ENCODE results near the gene ECEL1. TPM values are rescaled to one million over a fixed set of nuclear protein-coding genes. Genes with fewer than 3 reads are reported as not detected.
A peak's percentile ranks its signal among the peaks of the same experiment; 100 is the strongest.
"Not testable (repeated sequence)": the region's sequence is repeated elsewhere in the genome, so short reads cannot be mapped to it uniquely, and the experiment has no call there.

Gene ECEL1
- total RNA-seq, 4 donors from 2014 or later = 1.9 to 10.8 TPM; not detected in 2

- TF ChIP-seq POLR2A (IDR thresholded peaks at IDR 0.05) = no peak
- TF ChIP-seq, protein P1, sequence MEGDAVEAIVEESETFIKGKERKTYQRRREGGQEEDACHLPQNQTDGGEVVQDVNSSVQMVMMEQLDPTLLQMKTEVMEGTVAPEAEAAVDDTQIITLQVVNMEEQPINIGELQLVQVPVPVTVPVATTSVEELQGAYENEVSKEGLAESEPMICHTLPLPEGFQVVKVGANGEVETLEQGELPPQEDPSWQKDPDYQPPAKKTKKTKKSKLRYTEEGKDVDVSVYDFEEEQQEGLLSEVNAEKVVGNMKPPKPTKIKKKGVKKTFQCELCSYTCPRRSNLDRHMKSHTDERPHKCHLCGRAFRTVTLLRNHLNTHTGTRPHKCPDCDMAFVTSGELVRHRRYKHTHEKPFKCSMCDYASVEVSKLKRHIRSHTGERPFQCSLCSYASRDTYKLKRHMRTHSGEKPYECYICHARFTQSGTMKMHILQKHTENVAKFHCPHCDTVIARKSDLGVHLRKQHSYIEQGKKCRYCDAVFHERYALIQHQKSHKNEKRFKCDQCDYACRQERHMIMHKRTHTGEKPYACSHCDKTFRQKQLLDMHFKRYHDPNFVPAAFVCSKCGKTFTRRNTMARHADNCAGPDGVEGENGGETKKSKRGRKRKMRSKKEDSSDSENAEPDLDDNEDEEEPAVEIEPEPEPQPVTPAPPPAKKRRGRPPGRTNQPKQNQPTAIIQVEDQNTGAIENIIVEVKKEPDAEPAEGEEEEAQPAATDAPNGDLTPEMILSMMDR (IDR thresholded peaks at IDR 0.05) = no peak
- H3K27me3 ChIP-seq = no peaks in the 10 kb centered on the region
- DNase-seq = no peak
- intact Hi-C loops (cut with DNase I; ENCODE audit: low total_unique reads) = no loop called here
- no peaks in the 10 kb centered on the region for H3K4me1 ChIP-seq
- H3K4me3 ChIP-seq = no peak overlapping the region
- no peaks in the 10 kb centered on the region for H3K9me3 ChIP-seq
- no peaks in the 10 kb centered on the region for H3K36me3 ChIP-seq
- no peak overlapping the region for H3K27ac ChIP-seq
Observed at GRCh38 chr2:232447091-232447620, 40.5 kb downstream of the ECEL1 start.

GRCh38 chr2:232446266-232446777, 41.3 kb downstream of the ECEL1 start:
- H3K4me1 ChIP-seq, H3K9me3 ChIP-seq: not testable (repeated sequence)

GRCh38 chr2:232445149-232445885, 42.3 kb downstream of the ECEL1 start:
- H3K4me1 ChIP-seq; H3K36me3 ChIP-seq; H3K27ac ChIP-seq; H3K27me3 ChIP-seq; H3K9me3 ChIP-seq; H3K4me3 ChIP-seq; intact Hi-C loops (cut with DNase I; ENCODE audit: low total_unique reads); DNase-seq: not testable (repeated sequence)

More at GRCh38 chr2:232446266-232446777, 41.3 kb downstream of the ECEL1 start:
- intact Hi-C loops (cut with DNase I; ENCODE audit: low total_unique reads); H3K36me3 ChIP-seq; DNase-seq; H3K4me3 ChIP-seq; H3K27ac ChIP-seq; H3K27me3 ChIP-seq: not testable (repeated sequence)

DNA sequence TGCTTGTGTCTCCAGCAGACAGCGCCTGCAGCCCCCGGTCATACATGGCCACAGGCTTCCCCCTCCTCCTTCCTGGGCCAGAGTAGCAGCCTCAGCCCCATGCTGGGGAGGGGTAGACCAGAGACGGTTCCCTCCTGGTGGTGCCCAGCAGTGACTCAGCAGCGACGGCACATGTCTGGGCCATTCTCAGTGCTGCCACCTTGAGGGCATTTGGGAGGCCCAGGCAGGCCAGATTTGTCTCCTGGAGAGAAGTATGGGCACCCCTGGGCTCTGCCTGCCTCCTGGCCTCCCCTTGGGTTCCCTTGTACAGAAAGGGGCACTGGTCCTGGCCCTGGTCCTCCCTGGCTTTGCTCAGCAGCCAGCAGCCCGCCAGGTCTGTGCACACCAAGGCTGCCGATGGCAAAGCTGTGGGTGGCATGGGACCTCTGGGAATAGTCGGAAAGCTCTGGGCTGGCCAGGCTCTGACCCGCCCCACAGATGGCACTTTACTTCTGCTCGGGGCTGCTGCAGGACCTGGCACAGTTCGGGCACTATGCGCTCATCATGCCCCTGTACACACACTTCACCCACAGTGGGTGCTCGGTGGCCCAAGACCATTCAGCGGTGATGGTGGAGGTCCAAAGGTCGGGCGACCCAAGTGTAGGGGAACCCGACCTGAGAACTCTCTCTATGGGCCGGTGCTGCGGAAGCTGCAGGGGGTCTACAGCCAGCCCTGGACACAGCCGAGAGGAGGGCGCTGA, 43.1 kb downstream of the ECEL1 start:
- intact Hi-C loops (cut with DNase I; ENCODE audit: low total_unique reads) = no loop called here
- H3K27ac ChIP-seq = no peak overlapping the region
- no peaks in the 10 kb centered on the region for H3K9me3 ChIP-seq
- no peaks in the 10 kb centered on the region for H3K27me3 ChIP-seq
- no peaks in the 10 kb centered on the region for H3K4me1 ChIP-seq
- TF ChIP-seq, protein P1 (IDR thresholded peaks at IDR 0.05) = peak in 1 of 4 experiments; percentile 10
- no peak for TF ChIP-seq POLR2A (IDR thresholded peaks at IDR 0.05)
- H3K4me3 ChIP-seq = no peak overlapping the region
- H3K36me3 ChIP-seq = no peaks in the 10 kb centered on the region
- no peak for DNase-seq

- H3K27ac ChIP-seq; DNase-seq; intact Hi-C loops (cut with DNase I; ENCODE audit: low total_unique reads); H3K27me3 ChIP-seq; H3K9me3 ChIP-seq; H3K4me1 ChIP-seq; H3K4me3 ChIP-seq; H3K36me3 ChIP-seq: not testable (repeated sequence)
Observed at GRCh38 chr2:232443669-232444408, 43.8 kb downstream of the ECEL1 start.

DNA sequence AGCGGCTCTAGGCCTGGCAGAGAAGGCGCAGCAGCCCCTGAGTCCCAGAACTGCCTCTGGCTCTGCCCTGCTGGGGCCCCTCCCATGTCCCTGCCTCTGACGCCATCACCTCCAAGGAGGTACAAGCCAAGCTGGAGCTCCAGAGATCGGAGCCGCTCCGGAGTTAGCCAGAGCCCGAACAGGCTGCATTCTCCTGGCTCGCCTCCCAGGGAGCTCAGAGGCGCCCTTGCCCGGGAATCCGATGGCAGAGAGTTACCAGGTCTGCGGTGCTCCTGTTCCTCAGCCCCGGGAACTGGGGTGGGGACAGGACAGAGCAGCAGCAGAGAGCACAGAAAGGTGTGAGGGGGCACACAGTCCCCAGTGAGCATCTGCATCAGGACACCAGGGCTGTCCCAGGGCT, 44.6 kb downstream of the ECEL1 start:
- H3K4me1 ChIP-seq; H3K9me3 ChIP-seq; intact Hi-C loops (cut with DNase I; ENCODE audit: low total_unique reads); H3K27ac ChIP-seq; H3K27me3 ChIP-seq; H3K4me3 ChIP-seq; DNase-seq; H3K36me3 ChIP-seq: not testable (repeated sequence)

GRCh38 chr2:232442431-232442830, 45.2 kb downstream of the ECEL1 start:
- DNase-seq = not testable (repeated sequence)

DNA sequence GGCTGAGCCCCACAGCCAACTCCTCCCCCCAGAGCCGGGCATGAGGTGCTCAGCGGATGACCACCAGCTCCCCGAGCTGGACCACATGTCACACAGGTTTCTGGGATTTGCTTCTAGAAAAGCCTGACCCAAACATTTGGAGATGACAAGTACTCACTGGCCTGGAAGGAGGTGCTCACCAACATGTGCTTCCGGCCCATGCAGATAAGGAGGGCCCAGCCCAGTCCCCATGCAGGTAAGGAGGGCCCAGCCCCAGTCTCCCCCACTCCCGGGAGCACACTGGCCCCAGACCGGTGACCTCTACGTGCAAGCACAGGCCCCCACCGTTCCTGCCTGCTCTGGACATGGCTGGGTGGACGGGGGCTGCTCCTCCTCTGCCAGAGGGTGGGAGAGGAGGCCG, 45.7 kb downstream of the ECEL1 start:
- H3K27me3 ChIP-seq; DNase-seq; intact Hi-C loops (cut with DNase I; ENCODE audit: low total_unique reads); H3K27ac ChIP-seq; H3K9me3 ChIP-seq; H3K36me3 ChIP-seq; H3K4me1 ChIP-seq; H3K4me3 ChIP-seq: not testable (repeated sequence)

More at GRCh38 chr2:232442431-232442830, 45.2 kb downstream of the ECEL1 start:
- H3K9me3 ChIP-seq; H3K4me3 ChIP-seq; H3K36me3 ChIP-seq; H3K4me1 ChIP-seq; H3K27ac ChIP-seq; intact Hi-C loops (cut with DNase I; ENCODE audit: low total_unique reads); H3K27me3 ChIP-seq: not testable (repeated sequence)

Data from uterus (tissue), 4 donors.